SU-DHL-6 (cell line): ENCODE measurements around the gene FBXO40.

Experiments
- H2AFZ ChIP-seq: fragments of 200-600 bp; sonication (generic); 2 replicates; pipeline ENCODE4 v1.6.1; 2014; ENCODE audit warnings: low read depth, mild to moderate bottlenecking, moderate library complexity, mixed read lengths, antibody characterized with exemption, low read length; ENCODE audit not compliant: severe bottlenecking
- H3F3A ChIP-seq: fragments of 200-600 bp; shearing (Covaris generic); 2 replicates; pipeline ENCODE4 v1.6.0; 2016; ENCODE audit warnings: antibody characterized with exemption, mild to moderate bottlenecking; ENCODE audit not compliant: insufficient read depth
- H3K27ac ChIP-seq: fragments of 200-600 bp; sonication (generic); 2 replicates; pipeline ENCODE4 v1.5.1; 2016; ENCODE audit warnings: low read depth, mild to moderate bottlenecking, low read length, moderate library complexity, mixed read lengths
- H3K27me3 ChIP-seq: fragments of 200-600 bp; sonication (generic), shearing (Covaris generic); 2 replicates; pipeline ENCODE4 v1.6.0; 2014; ENCODE audit warnings: mild to moderate bottlenecking, low read length
- H3K36me3 ChIP-seq: fragments of 200-600 bp; sonication (generic); 2 replicates; pipeline ENCODE4 v1.6.1; 2014; ENCODE audit warnings: mild to moderate bottlenecking, low read length, mixed read lengths
- H3K4me2 ChIP-seq: fragments of 300-600, 200-600 bp; shearing (Covaris generic), sonication (generic); 2 replicates; pipeline ENCODE4 v1.6.0; 2014; ENCODE audit warnings: low read length, low read depth, mild to moderate bottlenecking; ENCODE audit not compliant: poor library complexity, severe bottlenecking
- H3K4me3 ChIP-seq: fragments of 200-600 bp; sonication (generic); 2 replicates; pipeline ENCODE4 v1.5.1; 2014; ENCODE audit warnings: antibody characterized with exemption, low read length, mild to moderate bottlenecking, mixed read lengths; ENCODE audit not compliant: insufficient read depth, poor library complexity, severe bottlenecking
- H3K79me2 ChIP-seq: fragments of 200-600 bp; sonication (generic); 2 replicates; pipeline ENCODE4 v1.6.1; 2014; ENCODE audit warnings: mild to moderate bottlenecking, low read length, moderate library complexity; ENCODE audit not compliant: insufficient read depth
- H3K9ac ChIP-seq: fragments of 200-600 bp; sonication (generic); 2 replicates; pipeline ENCODE4 v1.7.0; 2014; ENCODE audit warnings: mild to moderate bottlenecking, low read length
- H3K9me2 ChIP-seq: fragments of 200-600 bp; sonication (generic); replicated peaks from 2 replicates; pipeline ENCODE4 v1.6.1; 2014; ENCODE audit warnings: low read length; ENCODE audit not compliant: insufficient read depth
- H3K9me3 ChIP-seq: fragments of 200-600 bp; sonication (generic); 2 replicates; pipeline ENCODE4 v1.6.1; 2014; ENCODE audit warnings: low read length, mixed read lengths; ENCODE audit not compliant: insufficient read depth
- H4K20me1 ChIP-seq: fragments of 200-600 bp; sonication (generic); 2 replicates; pipeline ENCODE4 v1.6.1; 2014; ENCODE audit warnings: low read depth, mild to moderate bottlenecking, antibody characterized with exemption, low read length, moderate library complexity, mixed read lengths
- CTCF ChIP-seq: fragments of 200-600 bp; sonication (generic); IDR thresholded peaks from one replicate; pipeline ENCODE4 v1.5.1; 2017; ENCODE audit warnings: antibody characterized with exemption, mild to moderate bottlenecking, low read length, moderate library complexity; ENCODE audit not compliant: insufficient read depth, poor library complexity, severe bottlenecking
- EZH2phosphoT487 ChIP-seq: fragments of 200-600 bp; sonication (generic), shearing (Covaris generic); conservative IDR thresholded peaks from 2 replicates; pipeline ENCODE4 v1.6.1; 2018; ENCODE audit warnings: mild to moderate bottlenecking, antibody characterized with exemption, low read length, moderate library complexity, mixed read lengths

FBXO40 gene

GRCh38 chr3:121562148-121562547 is 31.0 kb upstream of the FBXO40 start:
- no peak overlapping the region for H3K4me3 ChIP-seq

GRCh38 chr3:121566773-121567172 is 26.4 kb upstream of the FBXO40 start:
- TF ChIP-seq CTCF (no peak), EZH2phosphoT487 (no peak)
- Histone ChIP-seq H2AFZ (no peak overlapping the region), H3K79me2 (no peaks in the 10 kb centered on the region), H3K4me2 (no peak overlapping the region), H3K27ac (no peak overlapping the region), H3K4me3 (no peak overlapping the region), H3K36me3 (no peaks in the 10 kb centered on the region), H3K27me3 (no peaks in the 10 kb centered on the region), H3F3A (no peaks in the 10 kb centered on the region), H3K9me3 (no peaks in the 10 kb centered on the region), H4K20me1 (no peaks in the 10 kb centered on the region), H3K9ac (no peak overlapping the region), H3K9me2 (no peaks in the 10 kb centered on the region)

More at GRCh38 chr3:121562148-121562547, 31.0 kb upstream of the FBXO40 start:
- Histone ChIP-seq H2AFZ (no peak overlapping the region), H4K20me1 (no peaks in the 10 kb centered on the region), H3K9me2 (no peaks in the 10 kb centered on the region), H3K9me3 (no peaks in the 10 kb centered on the region), H3K4me2 (no peak overlapping the region), H3F3A (no peaks in the 10 kb centered on the region), H3K79me2 (no peaks in the 10 kb centered on the region), H3K27me3 (no peaks in the 10 kb centered on the region), H3K9ac (no peak overlapping the region), H3K36me3 (no peaks in the 10 kb centered on the region), H3K27ac (no peak overlapping the region)
- no peak for TF ChIP-seq CTCF
- TF ChIP-seq EZH2phosphoT487 = no peak

DNA sequence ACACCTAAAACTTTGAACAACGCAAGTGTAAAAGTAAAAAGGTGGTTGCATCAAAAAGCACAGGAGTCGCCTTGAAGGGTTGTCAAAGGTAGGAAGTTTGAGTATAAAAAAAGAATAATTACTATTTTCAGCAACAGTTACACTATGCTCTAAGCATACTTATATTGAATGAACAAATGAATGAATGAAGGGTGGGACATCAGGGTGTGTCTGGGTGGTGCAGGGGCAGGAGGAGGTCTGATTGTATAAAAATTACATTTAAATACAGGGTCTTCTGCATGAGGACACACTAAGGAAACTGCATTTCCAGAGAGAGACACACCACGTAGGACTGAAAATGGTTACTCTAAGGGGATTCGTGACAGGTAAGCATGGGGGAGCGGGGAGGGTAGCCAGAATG is 25.5 kb upstream of the FBXO40 start, which contains the start of gene ARGFX:
ARGFX (plus strand) TSS at position 301 of the 400 bp plus-strand sequence. CDS start 2,765 bp downstream, outside the sequence.
- H2AFZ ChIP-seq = no peak within 1 kb of the TSS
- H3K79me2 ChIP-seq = no peaks in the 10 kb centered on the region
- H3K36me3 ChIP-seq = no peaks in the 10 kb centered on the region
- no peak within 1 kb of the TSS for H3K4me3 ChIP-seq
- no peak for TF ChIP-seq CTCF
- TF ChIP-seq EZH2phosphoT487 = no peak
- H3K27me3 ChIP-seq = no peaks in the 10 kb centered on the region
- no peaks in the 10 kb centered on the region for H4K20me1 ChIP-seq
- H3K4me2 ChIP-seq = no peak within 1 kb of the TSS
- no peak within 1 kb of the TSS for H3K9ac ChIP-seq
- H3K9me3 ChIP-seq = no peaks in the 10 kb centered on the region
- H3K9me2 ChIP-seq = no peaks in the 10 kb centered on the region
- no peaks in the 10 kb centered on the region for H3F3A ChIP-seq
- H3K27ac ChIP-seq = no peak within 1 kb of the TSS
